GM12801 (cell line): Measurements from ENCODE around the gene RIPOR2.

Experiments
- TF ChIP-seq, protein P1 (sequence below): IDR thresholded peaks from one replicate; pipeline ENCODE4 v1.5.1; 2011; ENCODE audit warnings: control low read depth; ENCODE audit not compliant: insufficient read length; ENCODE audit errors: extremely low read depth

The RIPOR2 gene

GRCh38 chr6:24865161-24865560 lies 70.6 kb downstream of the RIPOR2 start:
- TF ChIP-seq, protein P1, sequence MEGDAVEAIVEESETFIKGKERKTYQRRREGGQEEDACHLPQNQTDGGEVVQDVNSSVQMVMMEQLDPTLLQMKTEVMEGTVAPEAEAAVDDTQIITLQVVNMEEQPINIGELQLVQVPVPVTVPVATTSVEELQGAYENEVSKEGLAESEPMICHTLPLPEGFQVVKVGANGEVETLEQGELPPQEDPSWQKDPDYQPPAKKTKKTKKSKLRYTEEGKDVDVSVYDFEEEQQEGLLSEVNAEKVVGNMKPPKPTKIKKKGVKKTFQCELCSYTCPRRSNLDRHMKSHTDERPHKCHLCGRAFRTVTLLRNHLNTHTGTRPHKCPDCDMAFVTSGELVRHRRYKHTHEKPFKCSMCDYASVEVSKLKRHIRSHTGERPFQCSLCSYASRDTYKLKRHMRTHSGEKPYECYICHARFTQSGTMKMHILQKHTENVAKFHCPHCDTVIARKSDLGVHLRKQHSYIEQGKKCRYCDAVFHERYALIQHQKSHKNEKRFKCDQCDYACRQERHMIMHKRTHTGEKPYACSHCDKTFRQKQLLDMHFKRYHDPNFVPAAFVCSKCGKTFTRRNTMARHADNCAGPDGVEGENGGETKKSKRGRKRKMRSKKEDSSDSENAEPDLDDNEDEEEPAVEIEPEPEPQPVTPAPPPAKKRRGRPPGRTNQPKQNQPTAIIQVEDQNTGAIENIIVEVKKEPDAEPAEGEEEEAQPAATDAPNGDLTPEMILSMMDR = no peak

- TF ChIP-seq, protein P1 = no peak
Observed at GRCh38 chr6:24864343-24864742, 71.4 kb downstream of the RIPOR2 start.

- TF ChIP-seq, protein P1 = no peak
Observed at GRCh38 chr6:24861934-24862333, 73.8 kb downstream of the RIPOR2 start.

DNA sequence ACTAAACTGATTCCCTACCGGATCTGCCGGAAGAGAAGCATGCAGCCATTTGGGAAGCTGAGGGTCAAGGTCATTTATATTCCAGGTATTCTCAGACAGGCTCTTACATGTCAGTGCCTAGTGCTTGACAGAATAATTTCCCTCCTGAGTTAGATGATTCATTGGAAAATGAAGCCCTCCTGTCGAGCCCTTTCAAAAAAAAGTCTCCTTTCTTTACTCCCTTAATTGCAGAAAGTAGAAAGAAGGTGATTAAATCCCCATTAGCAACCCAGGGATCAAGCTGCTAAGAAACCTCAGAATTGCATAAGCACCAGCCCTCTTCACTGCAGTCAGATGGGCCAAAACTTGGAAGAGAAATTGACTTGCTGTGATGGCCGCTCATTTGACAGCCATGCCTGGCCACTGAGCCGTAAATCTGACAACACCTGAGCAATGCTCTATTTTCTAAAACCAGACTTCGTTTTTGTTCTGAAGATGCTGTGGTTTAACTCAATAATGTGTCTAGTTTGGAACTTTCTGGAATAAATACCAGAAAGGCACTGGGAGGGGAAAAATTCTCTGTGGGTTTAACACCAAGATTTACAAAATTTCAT lies 76.1 kb downstream of the RIPOR2 start:
- TF ChIP-seq, protein P1 = no peak

GRCh38 chr6:24859132-24859531 lies 76.6 kb downstream of the RIPOR2 start:
- TF ChIP-seq, protein P1 = no peak

- TF ChIP-seq, protein P1 = no peak
Observed at GRCh38 chr6:24858177-24858653, 77.5 kb downstream of the RIPOR2 start.

DNA sequence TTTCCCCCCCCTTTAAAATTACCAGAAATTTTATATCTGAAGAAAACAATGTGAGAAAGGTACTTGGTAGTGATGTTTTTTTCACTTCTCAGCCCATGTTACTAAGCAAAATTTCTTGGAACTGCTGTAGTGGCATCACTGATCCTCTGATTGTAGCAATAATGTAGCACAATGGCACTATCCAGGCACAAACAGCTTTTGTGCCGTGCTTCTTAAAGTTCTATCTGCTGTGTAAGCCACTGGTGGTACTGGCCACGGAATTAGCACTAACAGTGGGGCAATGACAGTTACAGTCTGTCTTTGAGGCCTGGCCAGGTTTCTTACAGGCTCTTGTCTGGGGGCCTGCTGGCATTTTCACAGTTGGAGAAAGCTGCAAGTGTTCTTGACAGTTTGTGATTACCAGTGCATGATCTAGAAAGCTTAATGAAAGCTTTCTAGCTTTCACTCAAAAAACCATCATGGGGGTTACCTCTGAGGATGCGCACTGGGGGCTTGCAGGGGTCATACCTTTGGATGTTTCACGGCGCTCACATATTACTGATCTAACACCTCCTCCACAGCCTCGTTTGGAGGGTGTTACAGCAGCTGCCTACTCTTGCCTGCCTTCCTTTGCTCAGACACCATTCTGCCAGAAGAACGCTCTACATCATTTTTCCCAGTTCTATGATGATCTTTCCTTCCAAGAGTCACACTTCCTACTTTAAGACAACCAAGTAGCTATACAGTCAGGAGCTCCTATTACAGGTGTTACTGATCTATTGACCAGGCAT lies 78.7 kb downstream of the RIPOR2 start:
- TF ChIP-seq, protein P1 = no peak
